Left lung (tissue), 10 donors: Measurements from ENCODE around the gene COL4A4. TPM values are rescaled to one million over a fixed set of nuclear protein-coding genes. Genes with fewer than 3 reads are reported as not detected.

ENCODE experiments used
- ATAC-seq: fragments of 200-7000 bp; cut with Tn5 transposase; one replicate; pipeline ENCODE4 v1.9.1; 2020; ENCODE audit warnings: moderate library complexity
- DNase-seq, 4 donors: peaks; one replicate each; pipeline ENCODE4 v3.0.0-alpha.2; 2013 to 2020
- H3K27ac ChIP-seq, 2 donors: fragments of 200-600 bp; sonication (generic) in 1 of 2; one replicate each; pipeline versions ENCODE4 v1.5.0 to v1.8.0; 2020 to 2021
- H3K27me3 ChIP-seq, 2 donors: fragments of 200-600 bp; sonication (generic) in 1 of 2; one replicate each; pipeline versions ENCODE4 v1.5.0 to v1.8.0; 2020 to 2021
- H3K36me3 ChIP-seq, 2 donors: fragments of 200-600 bp; sonication (generic) in 1 of 2; one replicate each; pipeline versions ENCODE4 v1.5.0 to v1.8.0; 2020 to 2021
- H3K4me1 ChIP-seq, 2 donors: fragments of 200-600 bp; one replicate each; pipeline ENCODE4 v1.8.0; 2021
- H3K4me3 ChIP-seq, 2 donors: fragments of 200-600 bp; sonication (generic) in 1 of 2; one replicate each; pipeline versions ENCODE4 v1.5.0 to v1.8.0; 2020 to 2021; ENCODE audit warnings: mild to moderate bottlenecking in 1 of 2
- H3K9me3 ChIP-seq, 2 donors: fragments of 200-600 bp; sonication (generic) in 1 of 2; one replicate each; pipeline versions ENCODE4 v1.5.0 to v1.8.0; 2020 to 2021
- CTCF ChIP-seq, 2 donors: fragments of 200-600 bp; sonication (generic) in 1 of 2; IDR thresholded peaks; one replicate each; pipeline versions ENCODE4 v1.5.0 to v1.8.0; 2021; ENCODE audit warnings: antibody characterized with exemption in 2 of 2
- intact Hi-C, 2 donors: fragments of 100-400 bp; cut with DNase I; formaldehyde crosslinking; loops; one replicate each; pipeline versions ENCODE4 v1.11.2 to v1.14.2; 2022
- polyA plus RNA-seq, 6 donors: library from polyadenylated mRNA; unstranded; fragments of 120-200 nt; gene quantifications; one replicate each; pipeline ENCODE4 v1.2.1, GENCODE V29; 2013; ENCODE audit not compliant: insufficient read length in 6 of 6
- total RNA-seq, 2 donors: library from RNA; stranded (reverse); fragmentation: NEBNext Ultra II Directional; extraction: Animal tissue kit (Norgen Biotek cat#: 25700); gene quantifications; one replicate each; pipeline ENCODE4 v1.2.1, GENCODE V29; 2021
- donor health status: DM: no; HTN: yes; CAD: no.
- donor health status: DM: no; HTN: no; CAD: no.

The COL4A4 gene
- total and polyA plus RNA-seq, 8 donors: 5.4 to 51.2 (median 10.2) TPM

- Histone ChIP-seq H3K4me3 (no peak overlapping the region), H3K4me1 (no peaks in the 10 kb centered on the region), H3K36me3 (no peaks in the 10 kb centered on the region), H3K27me3 (no peaks in the 10 kb centered on the region), H3K9me3 (no peaks in the 10 kb centered on the region), H3K27ac (no peak overlapping the region)
- no peak for TF ChIP-seq CTCF (IDR thresholded peaks at IDR 0.05)
- no peak for DNase-seq
- intact Hi-C loops: no loop called here
- ATAC-seq: no peak
These were observed 150.7 kb downstream of the COL4A4 start for GRCh38 chr2:227013330-227013729.

GRCh38 chr2:227010433-227010832, 153.6 kb downstream of the COL4A4 start:
- no peaks in the 10 kb centered on the region for H3K27me3 ChIP-seq
- no peak for TF ChIP-seq CTCF (IDR thresholded peaks at IDR 0.05)
- no peak overlapping the region for H3K27ac ChIP-seq
- no peak overlapping the region for H3K4me3 ChIP-seq
- no peaks in the 10 kb centered on the region for H3K4me1 ChIP-seq
- H3K9me3 ChIP-seq: no peaks in the 10 kb centered on the region
- DNase-seq (no peak), ATAC-seq (peak; percentile 72)
- H3K36me3 ChIP-seq: no peaks in the 10 kb centered on the region
- intact Hi-C loops: no loop called here

- H3K9me3 ChIP-seq: no peaks in the 10 kb centered on the region
- no peaks in the 10 kb centered on the region for H3K4me1 ChIP-seq
- ATAC-seq (no peak), DNase-seq (peak in 1 of 4 donors; percentile 71)
- no peak overlapping the region for H3K4me3 ChIP-seq
- no peaks in the 10 kb centered on the region for H3K36me3 ChIP-seq
- intact Hi-C loops: no loop called here
- no peak overlapping the region for H3K27ac ChIP-seq
- H3K27me3 ChIP-seq: no peaks in the 10 kb centered on the region
- no peak for TF ChIP-seq CTCF (IDR thresholded peaks at IDR 0.05)
These were observed 156.1 kb downstream of the COL4A4 start for GRCh38 chr2:227007940-227008339.

- Histone ChIP-seq H3K36me3 (no peaks in the 10 kb centered on the region), H3K27me3 (no peaks in the 10 kb centered on the region), H3K4me1 (no peaks in the 10 kb centered on the region), H3K27ac (no peak overlapping the region), H3K9me3 (no peaks in the 10 kb centered on the region), H3K4me3 (no peak overlapping the region)
- no peak for DNase-seq
- ATAC-seq: no peak
- intact Hi-C loops: no loop called here
- TF ChIP-seq CTCF (IDR thresholded peaks at IDR 0.05): no peak
These were observed 156.9 kb downstream of the COL4A4 start for GRCh38 chr2:227007148-227007547.

- no peak for DNase-seq
- intact Hi-C loops: no loop called here
These were observed 157.7 kb downstream of the COL4A4 start for GRCh38 chr2:227006189-227006897.

More at GRCh38 chr2:227006189-227006897, 157.7 kb downstream of the COL4A4 start:
- no peaks in the 10 kb centered on the region for H3K27me3 ChIP-seq
- H3K9me3 ChIP-seq: no peaks in the 10 kb centered on the region
- TF ChIP-seq CTCF (IDR thresholded peaks at IDR 0.05): no peak
- H3K36me3 ChIP-seq: peaks cover 0 to 1% of the 10 kb centered on the region in 2 donors
- no peak overlapping the region for H3K27ac ChIP-seq
- H3K4me1 ChIP-seq: no peaks in the 10 kb centered on the region
- ATAC-seq: no peak
- no peak overlapping the region for H3K4me3 ChIP-seq
